Pancreas (tissue), 10 donors: ENCODE results near the gene COL13A1. TPM values are rescaled to one million over a fixed set of nuclear protein-coding genes. Genes with fewer than 3 reads are reported as not detected.

Source experiments
- ATAC-seq, 4 donors: fragments of 200-7000 bp; cut with Tn5 transposase; one replicate each; pipeline versions ENCODE4 v1.8.0 to v1.9.1; 2020; ENCODE audit warnings: mild to moderate bottlenecking in 4 of 4, moderate library complexity in 4 of 4
- DNase-seq, 6 donors: peaks; one replicate each; pipeline ENCODE4 v3.0.0-alpha.2; 2020
- FAIRE-seq: peaks from 2 replicates; lab custom pipeline; 2012; peaks lifted over from hg19 to GRCh38; lab: Jason Lieb, UNC
- H3K27ac ChIP-seq, 4 donors: fragments of 200-600 bp; sonication (generic); 1 replicate in 3 of 4; 2 replicates in 1 of 4; pipeline versions ENCODE4 v1.5.0 to v1.8.0; 2020
- H3K27me3 ChIP-seq, 4 donors: fragments of 200-600 bp; one replicate each; pipeline ENCODE4 v1.8.0; 2021
- H3K36me3 ChIP-seq, 3 donors: fragments of 200-600 bp; sonication (generic) in 1 of 3; one replicate each; pipeline versions ENCODE4 v1.5.0 to v1.8.0; 2020 to 2021
- H3K4me1 ChIP-seq, 3 donors: fragments of 200-600 bp; one replicate each; pipeline ENCODE4 v1.8.0; 2021
- H3K4me3 ChIP-seq, 4 donors: fragments of 200-600 bp; sonication (generic) in 2 of 4; one replicate each; pipeline versions ENCODE4 v1.5.0 to v1.8.0; 2020 to 2021
- H3K9me3 ChIP-seq, 4 donors: fragments of 200-600 bp; one replicate each; pipeline ENCODE4 v1.8.0; 2021
- CTCF ChIP-seq, 4 donors: fragments of 200-600 bp; sonication (generic) in 3 of 4; IDR thresholded peaks; one replicate each; pipeline versions ENCODE4 v1.5.0 to v1.8.0; 2021; ENCODE audit warnings: antibody characterized with exemption in 4 of 4
- WGBS, 2 donors: extraction: QIAGEN DNeasy Blood & Tissue Kit; methylation state at CpG; one replicate each; pipeline ENCODE4 v1.1.7; 2013; 5-methylcytosine and 5-hydroxymethylcytosine counted together
- intact Hi-C, 3 donors: fragments of 100-400 bp; cut with DNase I; formaldehyde crosslinking; loops; one replicate each; pipeline versions ENCODE4 v1.11.1 to v1.14.2; 2022
- polyA plus RNA-seq, 2 donors: library from polyadenylated mRNA; stranded (reverse); fragments of 200-250 nt; gene quantifications; one replicate each; pipeline ENCODE4 v1.2.3, GENCODE V29; 2013
- total RNA-seq, 6 donors: library from RNA; stranded (reverse); fragmentation: NEBNext Ultra II Directional in 4 of 6; extraction: Animal tissue kit (Norgen Biotek cat#: 25700) in 4 of 6; gene quantifications; one replicate each; pipeline versions ENCODE4 v1.2.1 to v1.2.4, GENCODE V29; 2021 to 2023
- donor health status: healthy with polysubstance abuse.
- donor health status: DM: no; HTN: no; CAD: no; lungs with moderate emphysema.
- donor health status: DM: no; HTN: no; CAD: no.
- donor health status: control.
- donor health status: control.
- donor health status: Bipolar disorder and iron deficiency.
- donor health status: DM: yes; HTN: yes; CAD: no.
- donor health status: DM: no; HTN: no; CAD: no.
- donor health status: DM: no; HTN: no; CAD: no.
- donor health status: DM: yes; HTN: yes; CAD: no.

COL13A1 gene
- total and polyA plus RNA-seq, 8 donors, result 0.35 to 11.7 (median 0.92) TPM

GRCh38 chr10:69858201-69858600 is 56.5 kb downstream of the COL13A1 start:
- DNase-seq (no peak), ATAC-seq (no peak), FAIRE-seq (no peak)
- Histone ChIP-seq H3K4me1 (no peaks in the 10 kb centered on the region), H3K27me3 (no peaks in the 10 kb centered on the region), H3K9me3 (no peaks in the 10 kb centered on the region), H3K27ac (no peak overlapping the region), H3K4me3 (no peak overlapping the region), H3K36me3 (no peaks in the 10 kb centered on the region)
- intact Hi-C loops, result no loop called here
- TF ChIP-seq CTCF (IDR thresholded peaks at IDR 0.05), result no peak
- WGBS, 2 donors, result 90 to 96% methylated on average over 1 of the region's 1 CpG

- FAIRE-seq (no peak), ATAC-seq (no peak), DNase-seq (no peak)
- Histone ChIP-seq H3K36me3 (no peaks in the 10 kb centered on the region), H3K4me1 (no peaks in the 10 kb centered on the region), H3K27me3 (no peaks in the 10 kb centered on the region), H3K9me3 (no peaks in the 10 kb centered on the region), H3K27ac (no peak overlapping the region), H3K4me3 (no peak overlapping the region)
- intact Hi-C loops, result no loop called here
- WGBS, 2 donors, result 49 to 50% methylated on average over 9 of the region's 9 CpGs
- no peak for TF ChIP-seq CTCF (IDR thresholded peaks at IDR 0.05)
Observed at GRCh38 chr10:69860271-69860670, 58.6 kb downstream of the COL13A1 start.

- WGBS, 2 donors, result 39 to 41% methylated on average over 6 to 7 of the region's 7 CpGs
- no peak overlapping the region for H3K4me3 ChIP-seq
- ATAC-seq (peak; percentile 87 to 91 (median 90)), DNase-seq (peak in 2 of 6 donors; percentile 32 to 68), FAIRE-seq (no peak)
- H3K27me3 ChIP-seq, result no peaks in the 10 kb centered on the region
- peak overlapping the region in 1 of 4 donors; percentile 17 for H3K27ac ChIP-seq
- intact Hi-C loops, result no loop called here
- no peaks in the 10 kb centered on the region for H3K4me1 ChIP-seq
- peak in 2 of 4 donors; percentile 22 to 37 for TF ChIP-seq CTCF (IDR thresholded peaks at IDR 0.05)
- no peaks in the 10 kb centered on the region for H3K9me3 ChIP-seq
- H3K36me3 ChIP-seq, result no peaks in the 10 kb centered on the region
Observed at GRCh38 chr10:69861251-69862240, 59.8 kb downstream of the COL13A1 start.

GRCh38 chr10:69862882-69863530 is 61.3 kb downstream of the COL13A1 start:
- Histone ChIP-seq H3K9me3 (no peaks in the 10 kb centered on the region), H3K4me3 (no peak overlapping the region), H3K27me3 (no peaks in the 10 kb centered on the region), H3K36me3 (no peaks in the 10 kb centered on the region), H3K4me1 (no peaks in the 10 kb centered on the region), H3K27ac (no peak overlapping the region)
- ATAC-seq (no peak), DNase-seq (no peak), FAIRE-seq (no peak)
- intact Hi-C loops, result no loop called here
- WGBS, 2 donors, result 78 to 88% methylated on average over 16 of the region's 16 CpGs
- no peak for TF ChIP-seq CTCF (IDR thresholded peaks at IDR 0.05)
